Activated naive CD4-positive, alpha-beta T cell treated with anti-CD3 and anti-CD28 coated beads, Interleukin-2, amount 50 U/mL, for 16 hours (primary cell): ENCODE results near the gene BNC2.

Source experiments
- DNase-seq: peaks from one replicate; pipeline ENCODE4 v3.0.0-alpha.2; 2020

The BNC2 gene

GRCh38 chr9:16530669-16531642 lies 339.5 kb downstream of the BNC2 start:
- no peak for DNase-seq

GRCh38 chr9:16527573-16527972 lies 342.9 kb downstream of the BNC2 start:
- DNase-seq: no peak

GRCh38 chr9:16526380-16526779 lies 344.1 kb downstream of the BNC2 start:
- DNase-seq: no peak

- no peak for DNase-seq
Measured at GRCh38 chr9:16524823-16525222, 345.6 kb downstream of the BNC2 start.

GRCh38 chr9:16524078-16524477 lies 346.4 kb downstream of the BNC2 start:
- no peak for DNase-seq

- no peak for DNase-seq
Measured at GRCh38 chr9:16521868-16522411, 348.5 kb downstream of the BNC2 start.

GRCh38 chr9:16519001-16519400 lies 351.5 kb downstream of the BNC2 start:
- no peak for DNase-seq

GRCh38 chr9:16516891-16517290 lies 353.6 kb downstream of the BNC2 start:
- DNase-seq: no peak

- no peak for DNase-seq
Measured at GRCh38 chr9:16515879-16516301, 354.6 kb downstream of the BNC2 start.

- no peak for DNase-seq
Measured at GRCh38 chr9:16515207-16515606, 355.3 kb downstream of the BNC2 start.

- DNase-seq: no peak
Measured at GRCh38 chr9:16514131-16514530, 356.3 kb downstream of the BNC2 start.

- no peak for DNase-seq
Measured at GRCh38 chr9:16512281-16512680, 358.2 kb downstream of the BNC2 start.

- DNase-seq: no peak
Measured at GRCh38 chr9:16510482-16510881, 360.0 kb downstream of the BNC2 start.

GRCh38 chr9:16509997-16510396 lies 360.5 kb downstream of the BNC2 start:
- DNase-seq: no peak

- no peak for DNase-seq
Measured at GRCh38 chr9:16505199-16505598, 365.3 kb downstream of the BNC2 start.

GRCh38 chr9:16501726-16502125 lies 368.7 kb downstream of the BNC2 start:
- no peak for DNase-seq

- DNase-seq: no peak
Measured at GRCh38 chr9:16501141-16501540, 369.3 kb downstream of the BNC2 start.

GRCh38 chr9:16500386-16500785 lies 370.1 kb downstream of the BNC2 start:
- no peak for DNase-seq

- DNase-seq: no peak
Measured at GRCh38 chr9:16499892-16500291, 370.6 kb downstream of the BNC2 start.

- DNase-seq: no peak
Measured at GRCh38 chr9:16496908-16497307, 373.6 kb downstream of the BNC2 start.

- no peak for DNase-seq
Measured at GRCh38 chr9:16487915-16488314, 382.6 kb downstream of the BNC2 start.

GRCh38 chr9:16485575-16486321 lies 384.7 kb downstream of the BNC2 start:
- DNase-seq: no peak

- no peak for DNase-seq
Measured at GRCh38 chr9:16485160-16485559, 385.3 kb downstream of the BNC2 start.

- no peak for DNase-seq
Measured at GRCh38 chr9:16484744-16485143, 385.7 kb downstream of the BNC2 start.
